ENCODE data around the gene SEMA7A.

The SEMA7A gene

DNA sequence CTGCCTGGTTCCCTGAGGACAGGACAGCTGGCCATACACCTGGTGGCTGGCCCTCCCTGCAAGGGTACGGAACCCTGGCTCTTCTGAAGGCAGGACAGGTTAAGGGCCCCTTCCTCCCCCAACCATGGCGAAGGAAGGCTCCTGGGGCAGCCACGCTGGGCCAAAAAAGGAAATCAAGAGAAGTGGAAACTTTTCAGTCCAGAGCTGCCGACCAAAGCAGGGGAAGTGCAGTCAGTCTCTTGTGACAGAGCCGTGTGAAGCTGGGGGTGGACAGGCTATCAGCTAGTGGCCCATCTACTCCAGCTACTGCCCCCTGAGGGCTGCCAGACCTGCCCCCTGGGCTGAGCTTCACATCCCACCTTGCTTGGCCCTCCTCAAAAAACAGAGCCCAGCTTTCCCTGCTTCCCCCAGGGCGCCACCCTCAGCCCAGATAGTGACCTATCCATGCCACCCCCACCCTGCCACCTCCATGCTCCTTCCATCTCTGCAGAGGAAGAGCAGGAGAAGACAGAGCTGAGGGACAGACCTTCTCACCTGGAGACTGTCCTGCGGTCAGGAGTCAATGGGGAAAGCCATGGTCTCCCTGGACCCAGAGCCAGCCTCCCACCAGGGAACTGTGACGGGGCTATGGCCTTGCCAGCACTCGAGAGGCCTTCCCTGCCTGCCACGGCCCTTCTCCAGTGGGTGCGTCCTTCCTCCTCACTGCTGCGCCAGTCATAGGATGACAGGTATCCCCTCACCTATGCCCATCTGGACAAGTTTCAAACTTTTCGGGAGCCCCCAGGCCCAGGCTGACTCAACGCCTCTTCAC is 4.6 kb downstream of the SEMA7A start:
- no peak for DNase-seq

GRCh38 chr15:74428442-74428787 is 5.3 kb downstream of the SEMA7A start:
- no peak for DNase-seq

GRCh38 chr15:74427607-74428441 is 5.9 kb downstream of the SEMA7A start:
- no peak for DNase-seq

DNA sequence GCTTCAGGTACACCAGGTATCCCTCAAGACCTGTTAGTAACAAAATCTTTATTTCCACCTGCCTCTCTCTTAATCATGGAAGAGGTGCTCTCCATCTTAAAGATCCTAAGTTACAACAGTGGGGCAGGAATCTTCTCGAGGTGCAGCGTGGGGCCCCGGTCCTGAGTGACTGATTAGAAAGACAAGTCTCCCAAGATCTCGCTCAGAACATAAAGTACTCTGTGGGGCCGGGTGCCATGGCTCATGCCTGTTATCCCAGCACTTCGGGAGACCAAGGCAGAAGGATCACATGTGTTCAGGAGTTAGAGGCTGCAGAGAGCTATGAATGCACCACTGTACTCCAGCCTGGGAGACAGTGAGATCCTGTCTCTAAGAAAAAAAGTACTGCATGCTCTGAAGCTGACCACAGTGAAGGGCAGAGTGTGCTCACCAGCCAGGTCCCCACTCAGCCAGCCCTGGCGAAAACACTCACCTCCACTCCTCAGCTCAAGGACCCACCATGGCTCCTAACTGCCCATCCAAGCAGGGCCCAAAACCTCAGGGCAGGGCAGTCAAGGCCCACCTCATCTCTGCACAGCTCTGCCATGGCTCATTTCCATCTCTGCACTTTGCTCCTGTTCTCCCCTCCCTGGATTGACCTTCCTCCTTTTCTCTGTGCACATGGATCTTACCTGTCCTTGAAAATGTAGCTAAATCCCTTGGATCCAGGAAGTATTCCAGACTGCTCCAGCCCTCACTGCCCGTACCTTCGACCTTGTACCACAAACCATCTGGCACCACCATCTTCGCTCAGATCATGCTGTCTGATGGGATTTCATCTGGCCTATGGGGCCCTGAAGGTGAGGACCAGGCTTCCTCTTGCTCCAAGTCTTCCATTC is 7.1 kb downstream of the SEMA7A start:
- DNase-seq, result no peak

DNA sequence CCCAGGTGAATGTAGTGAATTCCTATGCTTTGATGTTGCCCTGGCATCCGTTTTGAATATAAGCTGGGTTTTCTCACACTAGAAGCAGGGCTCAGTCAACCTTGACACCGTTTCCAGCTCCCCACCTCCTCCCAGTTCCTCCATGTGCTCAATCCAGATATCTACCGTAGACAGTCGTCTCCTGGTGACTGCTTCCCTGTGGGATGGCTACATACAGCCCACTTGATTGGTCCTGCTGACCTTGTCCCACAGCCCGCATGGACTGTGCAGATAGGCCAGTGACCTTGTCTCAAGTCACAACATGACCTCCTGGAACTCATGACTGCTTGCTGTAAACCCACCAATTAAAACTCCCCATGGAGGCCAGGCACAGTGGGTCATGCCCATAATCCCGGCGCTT is 8.1 kb downstream of the SEMA7A start:
- DNase-seq, result no peak

GRCh38 chr15:74424901-74425528 is 8.7 kb downstream of the SEMA7A start:
- no peak for DNase-seq

DNA sequence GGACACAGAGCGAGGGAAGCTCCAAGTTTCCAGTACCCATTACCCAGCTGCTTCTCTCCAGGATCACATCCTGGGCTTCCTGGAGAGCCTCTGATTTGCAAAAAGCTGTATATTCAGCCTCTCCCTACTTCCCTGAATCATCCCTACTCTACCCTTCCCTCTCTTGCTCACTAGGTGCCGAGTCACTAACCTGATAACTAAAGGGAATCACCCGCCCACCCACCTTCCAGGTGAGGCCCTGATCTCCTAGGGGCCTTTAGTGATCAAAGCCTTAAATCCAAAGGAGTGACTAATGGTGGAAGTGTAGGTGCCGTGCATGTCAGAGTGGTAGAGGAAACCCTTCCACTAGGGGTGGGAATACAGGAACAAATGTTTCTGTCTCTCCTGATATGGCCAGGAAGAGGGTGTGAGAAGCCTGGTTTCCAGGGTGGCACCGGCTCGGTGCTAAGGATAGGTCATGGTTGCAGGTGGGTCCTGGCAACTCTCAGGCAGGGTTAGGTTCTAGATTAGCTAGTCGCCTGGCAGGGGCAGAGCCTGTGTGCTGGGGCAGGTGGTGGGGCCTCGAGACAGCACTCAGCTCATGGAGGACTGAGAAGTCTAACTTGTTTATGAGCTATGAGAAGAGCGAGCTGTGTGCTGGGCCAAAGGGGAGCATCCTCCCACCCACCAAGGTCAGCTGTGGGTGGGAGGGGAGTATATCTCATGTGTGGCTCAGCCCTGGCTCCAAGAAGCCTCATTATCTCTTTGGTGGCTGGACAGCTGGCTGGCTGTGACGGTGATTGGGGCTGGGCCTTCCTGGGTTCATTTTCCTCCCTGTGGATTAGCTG is 10.1 kb downstream of the SEMA7A start:
- no peak for DNase-seq

GRCh38 chr15:74422652-74423430 is 10.9 kb downstream of the SEMA7A start:
- DNase-seq, result no peak

GRCh38 chr15:74422265-74422651 is 11.5 kb downstream of the SEMA7A start:
- no peak for DNase-seq

DNA sequence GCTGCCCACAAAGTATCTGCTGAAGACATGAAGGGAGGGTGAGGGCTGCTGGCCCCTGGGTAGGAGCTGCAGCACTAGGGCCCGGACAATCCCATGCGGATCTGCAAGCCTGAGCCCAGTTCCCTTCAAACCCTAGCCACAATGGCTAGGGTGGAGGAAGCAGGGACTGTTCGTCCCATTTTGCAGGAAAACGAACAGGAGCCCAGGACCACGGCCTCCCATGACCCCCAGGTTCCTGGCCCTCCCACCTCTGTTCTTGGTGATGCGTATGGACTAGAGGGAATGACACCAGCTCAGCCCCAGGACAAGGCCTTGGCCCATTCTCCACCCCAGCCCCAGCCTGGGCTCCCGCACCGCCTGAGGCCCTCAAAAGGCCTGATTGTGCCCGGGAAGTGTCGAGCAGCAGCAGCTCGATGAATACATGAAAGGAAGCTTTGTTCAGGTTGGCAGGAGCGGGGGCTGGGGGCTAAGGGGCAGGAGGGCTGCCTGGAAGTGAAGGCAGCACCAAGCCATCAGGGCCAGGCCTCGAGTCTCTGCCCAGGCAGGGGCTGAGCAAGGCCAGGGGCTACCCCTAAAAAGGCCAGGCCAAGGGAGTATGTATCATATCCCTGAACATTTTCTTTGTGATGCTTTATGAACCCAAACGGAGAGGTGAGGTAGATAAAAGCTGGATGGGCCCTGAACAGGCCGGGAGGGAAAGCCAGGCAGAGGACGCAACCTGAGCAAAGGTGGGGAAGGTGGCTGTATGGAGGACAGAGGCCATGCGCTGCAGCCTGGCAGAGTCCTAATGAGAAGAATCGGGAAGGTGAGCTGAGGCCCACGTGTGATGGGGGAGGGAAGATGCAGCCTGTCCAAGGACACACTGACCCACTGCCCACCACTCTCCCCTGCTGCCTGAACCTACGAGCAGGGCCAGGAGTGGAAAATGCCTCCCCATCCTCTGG is 12.2 kb downstream of the SEMA7A start:
- DNase-seq, result no peak

DNA sequence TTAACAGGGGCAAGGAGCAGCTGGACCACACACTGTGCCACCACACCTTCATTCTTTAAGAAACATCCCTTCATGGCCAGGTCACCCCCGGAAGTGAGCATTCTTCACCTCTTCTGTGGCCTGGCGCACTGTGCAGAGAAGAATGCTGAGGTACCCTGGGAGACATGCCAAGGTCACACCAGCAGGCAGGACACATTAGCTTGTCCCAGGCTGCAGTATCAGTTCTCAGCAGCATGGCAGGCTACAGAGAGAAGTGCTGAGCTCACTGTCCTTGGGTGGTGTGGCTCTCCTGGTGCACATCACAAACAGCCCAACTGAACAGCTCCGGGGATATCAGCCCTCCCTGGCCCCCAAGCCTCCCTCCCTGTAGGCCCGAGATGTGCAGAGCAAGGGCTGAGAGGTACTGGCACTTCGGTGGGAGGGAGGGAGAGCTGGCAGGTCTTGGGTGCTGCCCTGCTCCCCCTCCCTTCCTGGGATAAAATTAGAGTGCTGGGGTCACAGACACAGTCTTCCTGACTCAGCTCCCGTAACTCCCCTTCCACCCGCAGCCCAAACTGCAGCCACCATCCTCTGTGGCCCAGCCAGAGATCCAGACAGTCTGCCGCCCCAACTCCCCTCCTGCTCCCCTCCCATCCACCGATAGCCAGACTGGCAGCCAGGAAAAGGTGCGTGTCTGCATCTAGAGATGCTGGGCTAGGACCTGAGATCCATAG is 13.4 kb downstream of the SEMA7A start:
- DNase-seq, result no peak

DNA sequence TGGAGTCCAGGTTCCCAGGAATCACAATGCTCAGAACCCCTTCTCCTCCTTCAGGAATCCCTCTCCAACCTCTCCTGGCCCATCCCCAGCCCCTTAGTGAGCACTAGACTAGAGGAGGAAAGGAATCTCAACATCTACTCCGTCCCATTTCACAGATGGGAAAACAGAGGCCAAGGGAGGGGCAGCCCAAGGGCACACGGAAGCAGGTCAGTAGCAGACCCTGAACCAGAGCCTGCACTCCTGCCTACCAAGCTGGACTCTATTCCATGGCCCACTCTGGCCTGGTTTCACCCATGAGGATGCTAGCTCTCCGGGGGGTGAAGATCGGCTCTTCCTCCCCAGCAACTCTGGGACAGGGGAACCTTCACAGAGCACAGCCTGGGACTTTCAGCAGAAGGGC is 14.3 kb downstream of the SEMA7A start:
- no peak for DNase-seq

- DNase-seq, result no peak
These were observed 15.0 kb downstream of the SEMA7A start for GRCh38 chr15:74418575-74419338.

GRCh38 chr15:74417670-74418069 is 16.1 kb downstream of the SEMA7A start:
- DNase-seq, result no peak

DNA sequence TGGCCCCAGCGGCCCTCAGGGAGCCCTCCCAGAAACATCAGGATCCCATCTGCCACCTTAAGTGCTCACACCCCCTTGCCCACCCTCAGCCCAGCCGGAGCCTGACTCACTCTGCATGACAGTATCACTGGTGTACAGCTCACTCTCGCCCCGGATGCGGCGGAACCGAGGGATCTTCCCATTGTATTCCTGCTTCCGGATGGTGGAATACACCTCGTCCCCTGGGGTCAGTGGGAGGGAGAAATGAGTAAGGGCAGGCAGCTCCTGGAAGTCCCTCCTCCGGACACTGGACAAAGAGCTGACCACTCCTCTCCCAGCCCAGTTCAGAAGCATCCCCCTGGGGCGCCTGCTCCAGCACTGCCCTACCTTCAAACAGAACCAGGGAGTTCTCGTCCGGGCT is 16.5 kb downstream of the SEMA7A start:
- DNase-seq, result no peak

GRCh38 chr15:74415966-74416916 is 17.5 kb downstream of the SEMA7A start:
- DNase-seq, result no peak
